GM18951 (cell line): Measurements from ENCODE around the gene BCL11B.

Experiments used
- POLR2A ChIP-seq: IDR thresholded peaks from 4 replicates; pipeline ENCODE4 v1.6.1; 2011; ENCODE audit warnings: mild to moderate bottlenecking; ENCODE audit not compliant: insufficient read length, insufficient read depth; ENCODE audit errors: extremely low read depth
- in situ Hi-C: fragments of 300-500 bp; cut with MboI; formaldehyde crosslinking; loops from one replicate; pipeline ENCODE4 v1.12.0; 2022; ENCODE audit warnings: low sequenced_read_pairs, mixed read lengths, inconsistent platforms; ENCODE audit not compliant: unreplicated experiment

BCL11B gene

GRCh38 chr14:99125616-99126431 is 146.2 kb downstream of the BCL11B start:
- in situ Hi-C loops: no loop called here
- TF ChIP-seq POLR2A: no peak

GRCh38 chr14:99125113-99125512 is 146.9 kb downstream of the BCL11B start:
- in situ Hi-C loops: no loop called here

DNA sequence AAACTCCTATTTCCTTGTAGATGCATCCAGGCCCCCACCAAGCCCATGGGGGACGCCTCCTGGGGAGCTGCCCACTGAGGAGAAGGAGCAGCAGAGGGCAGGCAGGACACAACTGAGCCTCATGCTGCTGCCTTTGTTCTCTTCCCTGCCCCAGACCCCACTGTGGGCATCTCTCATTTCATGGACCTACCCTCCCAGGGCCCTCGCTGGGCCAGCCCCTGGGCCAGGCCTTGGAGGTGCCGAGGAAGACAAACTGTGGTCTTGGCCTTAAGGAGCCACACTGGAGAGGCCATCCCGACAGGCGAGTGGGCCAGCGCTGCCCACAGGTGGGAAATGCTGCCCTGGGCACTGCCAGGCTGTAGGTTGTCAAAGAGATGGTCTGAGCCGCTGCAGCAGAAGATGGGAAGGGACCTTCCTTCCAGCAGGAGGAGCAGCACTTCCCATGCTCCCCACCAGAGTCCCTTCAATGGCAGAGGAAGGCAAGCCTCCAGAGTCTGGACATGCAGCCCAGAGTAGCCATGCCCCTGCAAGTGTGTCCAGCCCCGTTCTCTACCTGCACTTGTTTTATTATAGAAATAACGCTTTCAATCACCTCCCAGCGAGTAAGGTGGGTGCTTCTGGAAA is 147.4 kb downstream of the BCL11B start:
- no peak for TF ChIP-seq POLR2A
- in situ Hi-C loops: no loop called here

More at GRCh38 chr14:99125113-99125512, 146.9 kb downstream of the BCL11B start:
- no peak for TF ChIP-seq POLR2A

DNA sequence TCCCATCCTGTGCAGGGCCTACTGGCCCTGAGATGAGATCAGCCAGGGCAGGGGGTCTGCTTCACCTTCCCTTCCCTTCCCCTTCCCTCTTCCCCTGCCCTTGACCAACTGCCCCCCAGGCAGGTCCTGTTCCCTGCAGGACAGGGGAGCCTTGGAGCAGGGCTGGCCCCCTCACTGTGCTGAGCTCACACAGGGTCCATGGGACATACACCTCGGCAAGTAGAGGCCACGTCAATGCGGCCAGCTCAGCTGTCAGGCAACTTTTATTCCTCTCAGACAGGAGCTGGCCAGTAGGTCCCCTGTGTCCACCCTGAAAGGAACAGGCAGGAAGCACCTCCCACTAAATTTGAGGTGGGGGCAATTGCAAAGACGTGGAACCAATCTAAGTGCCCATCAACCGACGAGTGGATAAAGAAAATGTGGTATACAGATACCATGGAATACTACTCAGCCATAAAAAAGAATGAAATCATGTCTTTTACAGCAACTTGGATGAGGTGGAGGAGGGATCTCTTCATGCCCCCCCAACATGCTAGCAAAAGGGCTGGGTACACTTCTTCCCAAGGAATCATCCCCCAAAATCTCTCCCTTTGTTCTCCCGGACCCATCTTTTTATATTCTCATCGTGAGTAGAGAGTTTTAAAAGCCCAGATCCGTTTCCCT is 148.7 kb downstream of the BCL11B start:
- TF ChIP-seq POLR2A: no peak

GRCh38 chr14:99122521-99123125 is 149.4 kb downstream of the BCL11B start:
- in situ Hi-C loops: no loop called here
- TF ChIP-seq POLR2A: no peak

More for the DNA sequence above, 148.7 kb downstream of the BCL11B start:
- in situ Hi-C loops: no loop called here

- in situ Hi-C loops: no loop called here
- TF ChIP-seq POLR2A: no peak
These were observed 150.6 kb downstream of the BCL11B start for GRCh38 chr14:99121319-99121875.

- TF ChIP-seq POLR2A: no peak
- in situ Hi-C loops: no loop called here
These were observed 151.3 kb downstream of the BCL11B start for GRCh38 chr14:99120526-99121318.

- TF ChIP-seq POLR2A: no peak
- in situ Hi-C loops: no loop called here
These were observed 152.2 kb downstream of the BCL11B start for GRCh38 chr14:99119554-99120525.
